K562 (cell line): ENCODE results near the gene PRKRIP1.

Experiments
- ADNP ChIP-seq: fragments of 200-800 bp; sonication (Bioruptor generic); IDR thresholded peaks from 2 replicates; pipeline ENCODE4 v1.6.1; 2016; ENCODE audit warnings: missing genetic modification characterization, missing compliant biosample characterization
- ARID4B ChIP-seq: sonication (generic); formaldehyde crosslinking; IDR thresholded peaks from 2 replicates; pipeline ENCODE4 v1.8.0; 2022; ENCODE audit warnings: mild to moderate bottlenecking, missing genetic modification reagents
- CTCF ChIP-seq, 3 experiments: IDR thresholded peaks in 2 of 3; conservative IDR thresholded peaks in 1 of 3; 2 replicates each; pipeline ENCODE4 v1.5.1; 2011 to 2012; ENCODE audit warnings: low read length in 3 of 3, mild to moderate bottlenecking in 3 of 3, control low read depth in 2 of 3, improper control_type of control experiment in 1 of 3, inconsistent platforms in 1 of 3, low read depth in 1 of 3, mixed read lengths in 1 of 3, moderate library complexity in 1 of 3; ENCODE audit not compliant: insufficient read depth in 2 of 3
- EP300 ChIP-seq: IDR thresholded peaks from 2 replicates; pipeline ENCODE4 v1.6.1; 2012; ENCODE audit warnings: low read length, improper control_type of control experiment
- EZH2 ChIP-seq: IDR thresholded peaks from 2 replicates; pipeline ENCODE4 v1.6.1; 2012; ENCODE audit warnings: low read depth, mild to moderate bottlenecking, inconsistent platforms, low read length, borderline replicate concordance
- MEIS2 ChIP-seq: fragments of 450-650 bp; IDR thresholded peaks from 2 replicates; pipeline ENCODE4 v1.6.1; 2014; ENCODE audit warnings: mild to moderate bottlenecking; ENCODE audit not compliant: partially characterized antibody
- MTA3 ChIP-seq: fragments of 450-650 bp; formaldehyde crosslinking; IDR thresholded peaks from 2 replicates; pipeline ENCODE4 v1.6.1; 2017; ENCODE audit warnings: mild to moderate bottlenecking, borderline replicate concordance
- MYNN ChIP-seq, 2 experiments: sonication (generic); formaldehyde crosslinking in 1 of 2; IDR thresholded peaks; 2 replicates each; pipeline versions ENCODE4 v1.5.0 to v1.6.1; 2016 to 2020; ENCODE audit warnings: antibody characterized with exemption in 1 of 2, missing genetic modification reagents in 1 of 2
- NR3C1 ChIP-seq: sonication (generic); formaldehyde crosslinking; IDR thresholded peaks from 2 replicates; pipeline ENCODE4 v1.8.1; 2022; ENCODE audit warnings: missing genetic modification reagents
- POLR2A ChIP-seq: fragments of 450-650 bp; conservative IDR thresholded peaks from 2 replicates; pipeline ENCODE4 v1.6.1; 2016
- POLR2AphosphoS5 ChIP-seq: IDR thresholded peaks from 2 replicates; pipeline ENCODE4 v1.6.1; 2011; ENCODE audit warnings: mild to moderate bottlenecking, low read depth, low read length, moderate library complexity; ENCODE audit not compliant: control insufficient read depth, insufficient read depth
- RBM39 ChIP-seq: fragments of 200-400 bp; formaldehyde crosslinking; optimal IDR thresholded peaks from 2 replicates; pipeline ENCODE3; 2018; ENCODE audit warnings: low read depth, low read length
- ZNF12 ChIP-seq: sonication (generic); formaldehyde crosslinking; IDR thresholded peaks from 2 replicates; pipeline ENCODE4 v1.4.0; 2020; ENCODE audit warnings: mild to moderate bottlenecking, missing genetic modification reagents
- ZNF282 ChIP-seq: sonication (generic); formaldehyde crosslinking; IDR thresholded peaks from 2 replicates; pipeline ENCODE4 v1.8.1; 2023; ENCODE audit warnings: missing genetic modification reagents

- TF ChIP-seq NR3C1 (no peak), POLR2AphosphoS5 (no peak), MEIS2 (no peak), ARID4B (CRISPR knock-in tag) (no peak), ZNF282 (CRISPR knock-in tag) (no peak), POLR2A (no peak), CTCF (IDR thresholded peaks at IDR 0.05 in 2 of 3, conservative IDR thresholded peaks at IDR 0.05 in 1 of 3; ENCODE audit: insufficient read depth in 2 of 3, low read depth in 1 of 3, low read length in 3 of 3) (no peak), ZNF12 (CRISPR knock-in tag) (no peak), MTA3 (no peak), ADNP (tag) (no peak), EZH2 (no peak), RBM39 (no peak), MYNN (IDR thresholded peaks at IDR 0.05) (no peak), MYNN (CRISPR knock-in tag; IDR thresholded peaks at IDR 0.05) (no peak), EP300 (no peak)
Measured at GRCh38 chr7:102467581-102468477, 71.7 kb downstream of the PRKRIP1 start.
